HG03469 (cell line): Measurements from ENCODE around the gene PTGIS.

Source experiments
- ATAC-seq: cut with Tn5 transposase; IDR thresholded peaks from one replicate; pipeline ENCODE4 v1.9.1; 2021; ENCODE audit warnings: mild to moderate bottlenecking, moderate library complexity, moderate number of reproducible peaks; ENCODE audit not compliant: unreplicated experiment

The PTGIS gene

DNA sequence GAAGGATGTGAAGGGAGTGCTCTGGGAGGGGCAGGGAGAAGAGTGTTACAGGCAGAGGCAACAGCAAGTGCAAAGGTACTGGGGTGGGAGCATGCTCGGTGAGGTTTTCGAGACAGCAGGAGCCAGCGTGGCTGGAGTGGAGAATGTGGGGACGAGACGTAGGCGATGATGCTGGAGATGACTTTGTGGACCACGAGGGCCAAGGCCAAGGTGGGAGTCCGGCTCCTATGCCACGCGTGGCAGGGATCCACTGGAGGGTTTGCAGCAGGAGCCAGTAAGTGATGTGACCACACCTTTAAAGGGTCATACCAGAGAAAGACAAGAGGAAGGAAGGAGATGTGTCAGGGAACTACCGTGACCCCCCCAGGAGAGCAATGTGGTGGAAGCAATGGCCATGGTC, 7.3 kb downstream of the PTGIS start:
- no peak for ATAC-seq

DNA sequence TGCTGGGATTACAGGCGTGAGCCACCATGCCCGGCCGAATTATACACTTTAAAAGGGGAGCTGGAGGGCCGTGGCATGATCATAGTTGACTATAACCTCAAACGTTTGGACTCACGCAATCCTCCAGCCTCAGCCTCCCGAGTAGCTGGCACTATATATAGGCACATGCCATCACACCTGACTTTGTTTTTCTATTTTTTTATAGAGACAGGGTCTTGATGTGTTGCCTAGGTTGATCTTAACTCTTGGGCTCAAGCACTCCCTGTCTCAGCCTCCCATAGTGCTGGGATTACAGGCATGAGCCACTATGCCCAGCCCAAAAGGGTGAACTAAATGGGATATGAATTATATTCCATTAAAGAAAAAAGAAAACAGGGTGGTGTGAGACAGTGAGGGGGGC, 7.8 kb downstream of the PTGIS start:
- ATAC-seq = no peak

DNA sequence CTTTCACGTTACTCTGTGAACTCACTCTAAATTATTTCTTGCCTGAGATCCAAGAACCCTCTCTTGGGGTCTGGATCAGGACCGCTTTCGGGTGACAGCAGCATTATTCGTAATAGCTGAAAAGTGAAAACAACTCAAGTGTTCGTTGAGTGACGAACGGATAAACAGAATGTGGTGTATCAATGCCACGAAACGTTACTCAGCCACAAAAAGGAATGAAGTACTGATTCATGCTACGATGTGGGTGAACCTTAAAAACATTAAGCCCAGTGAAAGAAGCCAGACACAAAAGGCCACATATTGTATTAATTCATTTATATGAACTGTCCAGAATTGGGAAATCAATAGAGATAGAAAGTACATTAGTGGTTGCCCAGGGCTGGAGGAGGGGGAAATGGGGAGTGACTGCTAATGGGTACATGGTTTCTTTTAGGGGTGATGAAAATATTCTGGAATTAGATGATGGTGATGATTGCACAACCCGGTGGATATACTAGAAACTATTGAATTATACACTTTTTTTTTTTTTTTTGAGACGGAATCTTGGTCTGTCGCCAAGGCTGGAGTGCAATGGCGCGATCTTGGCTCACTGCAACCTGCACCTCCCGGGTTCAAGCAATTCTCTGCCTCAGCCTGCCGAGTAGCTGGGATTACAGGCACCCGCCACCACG, 8.4 kb downstream of the PTGIS start:
- no peak for ATAC-seq

GRCh38 chr20:49558826-49559225, 9.1 kb downstream of the PTGIS start:
- no peak for ATAC-seq

DNA sequence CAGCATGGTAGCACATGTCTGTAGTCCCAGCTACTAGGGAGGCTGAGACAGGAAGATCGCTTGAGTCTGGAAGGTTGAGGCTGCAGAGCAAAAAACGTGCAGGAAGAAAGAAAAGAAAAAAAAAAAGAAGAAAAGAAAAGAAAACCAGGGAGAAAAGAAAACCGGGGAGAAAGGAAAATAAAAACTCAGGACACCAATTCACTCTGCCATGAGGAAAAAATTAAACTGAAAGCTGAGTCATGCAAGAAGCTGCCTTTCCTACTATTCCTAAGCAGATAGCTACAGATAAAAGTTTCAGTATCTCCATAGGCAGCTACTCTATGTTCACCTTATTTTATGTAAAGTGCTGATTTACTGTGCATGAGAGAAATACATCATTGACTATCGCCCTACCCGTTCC, 10.5 kb downstream of the PTGIS start:
- ATAC-seq = no peak

DNA sequence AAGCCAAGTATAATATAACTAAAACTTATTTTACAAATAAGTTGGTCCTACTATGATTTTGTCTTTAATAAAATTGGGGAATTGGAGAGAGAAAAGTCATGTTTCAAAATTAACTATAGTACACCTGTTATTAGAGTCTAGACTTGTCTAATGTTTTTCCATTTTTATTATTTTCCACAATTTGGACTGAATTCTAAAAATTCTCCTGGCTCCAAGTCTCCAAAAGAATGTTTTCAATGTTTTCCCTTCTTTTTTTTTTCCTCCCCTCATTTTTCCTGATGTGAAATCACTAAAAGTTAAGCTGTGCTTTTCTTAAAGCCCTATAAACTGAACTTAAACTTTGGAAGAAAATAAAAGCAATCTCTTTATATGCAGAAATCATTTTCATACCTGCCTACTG, 11.3 kb downstream of the PTGIS start:
- no peak for ATAC-seq

DNA sequence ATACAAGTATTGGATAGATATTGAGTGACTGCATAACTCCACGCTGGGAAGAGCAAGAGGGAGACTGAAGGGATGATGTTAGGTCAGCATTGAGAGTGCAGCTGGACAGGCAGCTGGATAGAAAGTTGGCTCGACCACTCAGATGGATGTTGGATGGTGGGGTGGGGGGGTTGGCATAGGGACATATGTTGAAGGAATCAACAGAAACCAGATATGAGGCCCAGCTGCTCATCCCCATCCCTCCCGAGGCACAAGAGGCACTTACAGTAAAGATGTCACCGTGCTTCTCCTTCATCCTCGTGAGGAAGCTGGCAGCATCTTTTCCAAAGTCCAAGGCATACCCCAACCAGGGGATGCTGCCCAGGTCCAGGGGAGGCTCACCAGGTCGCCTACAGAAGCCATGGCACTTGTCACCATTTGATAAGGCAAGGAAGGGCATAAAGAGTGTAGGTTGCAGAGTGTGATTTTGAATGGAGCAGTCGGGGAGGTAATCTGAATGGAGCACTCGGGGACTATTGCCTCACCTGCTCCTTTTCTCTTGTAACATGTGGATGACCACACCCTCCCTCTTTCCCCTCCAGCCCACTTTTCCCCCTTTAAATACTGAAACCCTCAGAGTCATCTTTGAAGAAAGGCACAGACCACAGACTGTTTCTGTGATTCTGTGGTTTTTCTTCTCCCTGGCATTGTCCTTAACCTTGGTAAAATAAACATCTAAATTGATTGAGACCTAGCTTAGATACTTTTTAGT, 18.0 kb downstream of the PTGIS start:
- no peak for ATAC-seq

DNA sequence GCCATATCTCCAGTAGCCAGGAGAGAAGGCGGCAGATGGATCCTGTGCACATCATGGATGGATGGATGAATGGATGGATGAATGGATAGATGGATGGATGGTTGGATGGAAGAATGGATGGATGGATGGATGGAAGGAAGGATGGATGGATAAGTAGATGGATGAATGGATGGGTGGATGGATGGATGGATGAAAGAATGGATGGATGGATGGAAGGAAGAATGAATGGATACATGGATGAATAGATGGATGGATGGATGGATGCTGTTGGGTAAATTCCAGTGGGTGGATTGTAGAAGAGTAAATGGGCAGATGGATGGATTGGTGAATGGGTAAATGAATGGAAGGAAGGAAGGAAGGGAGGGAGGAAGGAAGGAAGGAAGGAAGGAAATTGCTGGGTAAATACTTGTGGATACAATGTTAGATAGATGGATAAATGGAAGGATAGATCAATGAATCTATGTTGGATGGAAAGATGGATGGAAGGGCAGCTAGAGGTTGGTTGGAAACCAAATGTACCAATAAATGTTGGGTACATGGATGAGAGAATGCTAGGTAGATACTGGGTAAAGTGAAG, 19.5 kb downstream of the PTGIS start:
- no peak for ATAC-seq

- no peak for ATAC-seq
Measured at GRCh38 chr20:49545572-49545971, 22.4 kb downstream of the PTGIS start.

DNA sequence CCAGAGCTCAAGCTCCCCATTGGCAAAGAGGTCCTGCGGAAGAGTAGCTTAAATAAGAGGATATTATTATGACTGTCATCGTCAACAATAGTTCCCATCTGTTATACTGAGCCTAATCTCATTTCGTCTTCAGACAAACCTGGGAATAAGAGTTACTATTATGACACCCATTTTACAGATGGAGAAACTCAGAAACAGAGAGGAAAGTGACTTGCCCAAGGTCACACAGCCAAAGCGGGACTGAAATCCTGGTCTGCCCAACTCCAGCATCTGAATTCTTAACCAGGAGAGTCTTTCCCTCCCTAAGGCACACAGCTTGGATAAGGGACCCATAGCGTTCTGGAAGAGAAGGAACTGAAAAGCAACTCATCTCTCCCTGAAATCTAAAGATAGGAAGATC, 23.4 kb downstream of the PTGIS start:
- ATAC-seq = no peak

GRCh38 chr20:49543858-49544437, 24.0 kb downstream of the PTGIS start:
- ATAC-seq = no peak

GRCh38 chr20:49543071-49543857, 24.7 kb downstream of the PTGIS start:
- no peak for ATAC-seq

GRCh38 chr20:49542514-49542991, 25.4 kb downstream of the PTGIS start:
- no peak for ATAC-seq

- no peak for ATAC-seq
Measured at GRCh38 chr20:49541733-49542513, 26.0 kb downstream of the PTGIS start.

DNA sequence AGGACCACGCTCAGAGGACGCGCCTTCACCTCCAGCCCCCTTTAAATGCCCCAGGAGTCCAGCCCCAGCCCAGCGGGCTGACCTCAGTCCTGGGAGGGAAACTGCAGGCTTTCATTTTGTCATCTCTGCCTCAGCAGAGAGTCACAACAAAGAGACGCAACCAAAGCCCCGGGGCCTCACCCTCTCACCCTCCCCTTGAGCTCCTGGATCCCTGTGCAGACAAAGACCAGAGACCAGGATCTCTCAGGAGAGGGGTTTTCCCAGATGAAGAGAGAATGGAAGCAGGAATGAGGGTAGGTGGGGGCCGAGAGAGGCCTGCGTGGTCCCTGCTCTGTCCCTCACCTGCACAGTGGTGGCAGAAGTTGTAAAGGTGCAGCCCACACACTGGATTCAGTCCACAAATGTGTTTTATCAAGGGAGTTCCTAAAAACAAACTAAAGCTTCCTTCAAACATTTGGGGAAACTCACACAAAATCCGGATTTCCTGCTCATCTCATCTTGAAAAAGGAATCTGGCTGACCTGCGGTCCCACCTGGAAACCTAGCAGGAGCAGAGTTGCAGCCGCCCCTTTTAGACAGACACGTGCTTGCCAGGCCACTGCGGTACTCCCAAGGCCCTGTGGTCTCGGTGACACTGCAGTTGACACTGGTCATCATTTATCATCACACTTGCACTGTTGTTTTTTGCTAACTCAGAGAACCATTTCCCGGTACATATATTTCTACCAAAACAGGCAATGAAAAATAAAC, 27.1 kb downstream of the PTGIS start:
- ATAC-seq = no peak

- ATAC-seq = no peak
Measured at GRCh38 chr20:49540232-49540620, 27.7 kb downstream of the PTGIS start.

DNA sequence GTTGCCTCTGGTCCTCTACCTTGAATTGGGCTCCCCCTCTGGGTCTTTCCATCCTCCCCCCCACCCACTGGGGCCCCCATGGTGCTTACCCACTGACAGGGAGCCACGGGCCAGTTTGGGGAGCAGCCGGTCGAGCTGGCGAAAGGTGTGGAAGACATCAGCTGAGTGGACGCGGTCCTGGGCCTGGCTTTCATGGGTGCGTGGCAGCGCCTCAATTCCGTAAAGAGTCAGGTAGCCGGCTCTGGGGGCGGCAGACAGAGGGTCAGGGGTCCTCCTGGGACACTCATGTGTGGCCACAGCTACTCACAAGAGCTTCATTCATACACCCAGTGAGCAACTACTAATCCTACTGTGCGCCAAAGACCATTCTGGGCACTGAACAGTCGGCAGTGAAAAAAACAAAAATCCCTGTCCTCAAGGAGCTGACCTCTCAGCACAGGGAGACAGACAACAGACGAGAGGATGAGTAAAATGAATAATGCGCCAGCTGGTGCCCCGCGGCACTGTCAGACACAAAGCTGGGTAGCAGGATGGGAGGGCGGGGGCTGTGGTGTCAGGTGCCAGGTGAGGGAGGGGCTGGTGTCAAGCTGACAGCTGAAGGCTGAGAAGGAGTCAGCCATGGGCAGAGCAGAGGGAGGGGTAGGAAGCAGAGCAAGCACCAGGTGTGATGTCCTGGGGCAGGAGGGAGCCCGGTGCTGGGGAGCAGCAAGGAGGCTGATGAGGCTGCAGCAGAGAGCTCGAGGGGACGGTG, 28.3 kb downstream of the PTGIS start:
- no peak for ATAC-seq

DNA sequence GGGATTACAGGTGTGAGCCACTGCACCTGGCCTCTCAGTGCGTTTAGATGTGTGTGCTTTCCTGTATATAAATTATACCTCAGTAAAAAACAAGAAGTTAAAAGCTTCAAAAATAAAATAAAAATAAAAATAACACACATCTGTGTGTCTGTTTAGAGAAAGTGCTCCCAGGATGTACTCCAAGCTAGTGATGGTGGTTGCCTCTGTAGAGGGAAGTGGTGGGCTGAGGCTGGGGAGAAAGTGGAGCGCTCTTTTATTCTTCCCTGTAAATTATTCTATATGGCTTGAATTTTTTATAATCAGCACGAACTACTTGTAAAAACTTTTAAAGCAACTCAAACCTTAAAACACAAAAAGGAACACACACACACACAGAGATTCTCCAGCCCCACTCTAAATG, 29.0 kb downstream of the PTGIS start:
- ATAC-seq = no peak

GRCh38 chr20:49534255-49534712, 33.7 kb downstream of the PTGIS start:
- ATAC-seq = no peak
